WTC11 (cell line): ENCODE measurements around the gene APOL1. TPM values are rescaled to one million over a fixed set of nuclear protein-coding genes. Genes with fewer than 3 reads are reported as not detected.
"Not testable (repeated sequence)": the region's sequence is repeated elsewhere in the genome, so short reads cannot be mapped to it uniquely, and the experiment has no call there.

Experiments
- ATAC-seq: fragments of 200-7000 bp; cut with Tn5 transposase; 2 replicates; pipeline ENCODE4 v1.10.0; 2021; ENCODE audit warnings: mild to moderate bottlenecking, moderate library complexity
- Bru-seq: library from RNA; stranded (reverse); fragments of 400-500 nt; gene quantifications from one replicate; lab custom pipeline; 2021; lab: Mats Ljungman, UMichigan
- CTCF ChIA-PET: fragments of 300-600 bp; sonication (Branson Sonifier 250); formaldehyde crosslinking; loops from one replicate; lab custom pipeline; 2021; ENCODE audit warnings: antibody characterized with exemption; lab: Charles Lee
- POLR2A ChIA-PET: fragments of 350-600 bp; sonication (Branson Sonifier 250); formaldehyde crosslinking; loops from one replicate; lab custom pipeline; 2021; ENCODE audit warnings: antibody characterized with exemption; lab: Charles Lee
- DNase-seq: peaks from one replicate; pipeline ENCODE4 v3.0.0; 2021; ENCODE audit warnings: low spot score
- H3K27ac Mint-ChIP-seq: 2 replicates; pipeline ENCODE4 v1.8.0; 2021; ENCODE audit warnings: mixed read lengths
- H3K27me3 Mint-ChIP-seq: 2 replicates; pipeline ENCODE4 v1.8.0; 2021; ENCODE audit warnings: low read depth, mild to moderate bottlenecking, moderate library complexity, mixed read lengths
- H3K36me3 Mint-ChIP-seq: 2 replicates; pipeline ENCODE4 v1.8.0; 2021; ENCODE audit warnings: mixed read lengths
- H3K4me1 Mint-ChIP-seq: 2 replicates; pipeline ENCODE4 v1.8.0; 2022; ENCODE audit warnings: mixed read lengths
- H3K4me3 Mint-ChIP-seq: 2 replicates; pipeline ENCODE4 v1.8.0; 2021; ENCODE audit warnings: mild to moderate bottlenecking, moderate library complexity, mixed read lengths
- H3K9me3 Mint-ChIP-seq: 2 replicates; pipeline ENCODE4 v1.8.0; 2021; ENCODE audit warnings: mixed read lengths
- CREM ChIP-seq: sonication (generic); formaldehyde crosslinking; IDR thresholded peaks from 2 replicates; pipeline ENCODE4 v1.8.1; 2022; ENCODE audit warnings: mild to moderate bottlenecking, missing genetic modification reagents, moderate library complexity
- EMX1 ChIP-seq: fragments of 250-450 bp; sonication (Bioruptor Pico); IDR thresholded peaks from 2 replicates; pipeline ENCODE4 v1.8.0; 2021; ENCODE audit warnings: mild to moderate bottlenecking
- FOXP1 ChIP-seq: sonication (generic); formaldehyde crosslinking; IDR thresholded peaks from 2 replicates; pipeline ENCODE4 v1.8.0; 2022; ENCODE audit warnings: missing genetic modification reagents, mild to moderate bottlenecking, moderate library complexity, borderline replicate concordance
- GTF2I ChIP-seq: fragments of 250-450 bp; sonication (Bioruptor Pico); conservative IDR thresholded peaks from 2 replicates; pipeline ENCODE4 v1.4.0; 2021; ENCODE audit warnings: mild to moderate bottlenecking
- IRF1 ChIP-seq: sonication (generic); formaldehyde crosslinking; IDR thresholded peaks from 2 replicates; pipeline ENCODE4 v1.8.0; 2023; ENCODE audit warnings: missing genetic modification reagents
- MAX ChIP-seq: sonication (generic); formaldehyde crosslinking; IDR thresholded peaks from 2 replicates; pipeline ENCODE4 v1.8.0; 2022; ENCODE audit warnings: mild to moderate bottlenecking, missing genetic modification reagents
- PRDM15 ChIP-seq: sonication (generic); formaldehyde crosslinking; IDR thresholded peaks from 2 replicates; pipeline ENCODE4 v1.8.0; 2022; ENCODE audit warnings: missing genetic modification reagents
- PREB ChIP-seq: sonication (generic); formaldehyde crosslinking; IDR thresholded peaks from 2 replicates; pipeline ENCODE4 v1.8.1; 2022; ENCODE audit warnings: mild to moderate bottlenecking, missing genetic modification reagents, moderate library complexity, borderline replicate concordance
- RELA ChIP-seq: sonication (generic); formaldehyde crosslinking; IDR thresholded peaks from 2 replicates; pipeline ENCODE4 v1.8.1; 2022; ENCODE audit warnings: missing genetic modification reagents, mild to moderate bottlenecking, borderline replicate concordance
- SMAD3 ChIP-seq: sonication (generic); formaldehyde crosslinking; IDR thresholded peaks from 2 replicates; pipeline ENCODE4 v1.8.0; 2022; ENCODE audit warnings: missing genetic modification reagents, mild to moderate bottlenecking, borderline replicate concordance
- SOX15 ChIP-seq: fragments of 250-450 bp; sonication (Bioruptor Pico); IDR thresholded peaks from 2 replicates; pipeline ENCODE4 v1.9.0; 2021; ENCODE audit warnings: mild to moderate bottlenecking
- STAT6 ChIP-seq: sonication (generic); formaldehyde crosslinking; conservative IDR thresholded peaks from 2 replicates; pipeline ENCODE4 v1.8.1; 2023; ENCODE audit warnings: mild to moderate bottlenecking, low read depth, missing genetic modification reagents, moderate library complexity
- TP53 ChIP-seq: sonication (generic); formaldehyde crosslinking; IDR thresholded peaks from 2 replicates; pipeline ENCODE4 v1.8.1; 2023; ENCODE audit warnings: mild to moderate bottlenecking, missing genetic modification reagents
- ZNF396 ChIP-seq: fragments of 250-450 bp; sonication (Bioruptor Pico); IDR thresholded peaks from 2 replicates; pipeline ENCODE4 v1.8.0; 2021; ENCODE audit warnings: mild to moderate bottlenecking, moderate library complexity, borderline replicate concordance
- long read RNA-seq, 3 experiments: library from RNA in 1 of 3; library from capped mRNA in 1 of 3; library from polyadenylated mRNA in 1 of 3; unstranded in 2 of 3; stranded (forward) in 1 of 3; transcript quantifications; one replicate each; pipeline ENCODE4 v2.0.0, GENCODE V29; 2021
- total RNA-seq: library from RNA; stranded (reverse); gene quantifications from 3 replicates; pipeline ENCODE4 v1.2.3, GENCODE V29; 2021

The APOL1 gene
- 0.27 to 0.41 TPM (median 0.35 TPM) in 3 replicates for total RNA-seq
- not detected for Bru-seq, nascent RNA
- long read RNA-seq, experiment 1 = 0 reads
- long read RNA-seq, experiment 2 = 0 reads
- long read RNA-seq, experiment 3 = 0 reads

GRCh38 chr22:36252754-36253522 lies at the start of gene APOL1:
Gene APOL1 (plus strand): TSS chr22:36253133. CDS start chr22:36254956, 1,823 bp downstream.
- ATAC-seq = no peak

GRCh38 chr22:36203441-36203840 lies 49.5 kb upstream of the APOL1 start:
- H3K4me1 Mint-ChIP-seq = peaks cover 23% of the 10 kb centered on the region
- H3K27me3 Mint-ChIP-seq, POLR2A ChIA-PET, H3K9me3 Mint-ChIP-seq, ATAC-seq, H3K4me3 Mint-ChIP-seq, H3K36me3 Mint-ChIP-seq, DNase-seq, H3K27ac Mint-ChIP-seq: not testable (repeated sequence)
- CTCF ChIA-PET = interaction anchor here (1.0 to 1.6 kb wide), 2 partner anchors 9 to 36 kb away, joined by 3 to 6 read pairs; partner anchors contain the start of gene APOL2

More at GRCh38 chr22:36252754-36253522, at the start of gene APOL1:
- no peak for TF ChIP-seq STAT6 (CRISPR knock-in tag)
- no peak for TF ChIP-seq GTF2I
- TF ChIP-seq FOXP1 (CRISPR knock-in tag) = no peak
- no peak for TF ChIP-seq RELA
- no peak for TF ChIP-seq IRF1 (CRISPR knock-in tag)
- TF ChIP-seq CREM (CRISPR knock-in tag) = no peak
- no peak for TF ChIP-seq SMAD3
- no peak for TF ChIP-seq EMX1 (CRISPR knock-in tag)
- TF ChIP-seq TP53 = no peak
- TF ChIP-seq MAX = no peak
- TF ChIP-seq PREB (CRISPR knock-in tag) = no peak
- no peak for TF ChIP-seq PRDM15
- TF ChIP-seq ZNF396 (CRISPR knock-in tag) = no peak
- no peak for TF ChIP-seq SOX15 (CRISPR knock-in tag)
- no peak within 1 kb of the TSS for H3K4me3 Mint-ChIP-seq
- ChIA-PET POLR2A (no interaction called here), CTCF (interaction anchor here (1.0 to 1.5 kb wide), 2 partner anchors 58 to 73 kb away, joined by 3 to 4 read pairs; no protein-coding TSS in a partner anchor)
- H3K27me3 Mint-ChIP-seq = no peaks in the 10 kb centered on the region
- no peak within 1 kb of the TSS for H3K27ac Mint-ChIP-seq
- peaks cover 14% of the 10 kb centered on the region for H3K36me3 Mint-ChIP-seq
- H3K4me1 Mint-ChIP-seq = peaks cover 33% of the 10 kb centered on the region
- H3K9me3 Mint-ChIP-seq = peaks cover 26% of the 10 kb centered on the region
- no peak for DNase-seq
